Measurements from ENCODE around the gene ARRDC3. TPM values are rescaled to one million over a fixed set of nuclear protein-coding genes. Genes with fewer than 3 reads are reported as not detected.
"Not testable (repeated sequence)": the region's sequence is repeated elsewhere in the genome, so short reads cannot be mapped to it uniquely, and the experiment has no call there.

ARRDC3 gene
- total RNA-seq, 2 donors from 2014 or later, result 8.6 to 29.3 TPM

DNA sequence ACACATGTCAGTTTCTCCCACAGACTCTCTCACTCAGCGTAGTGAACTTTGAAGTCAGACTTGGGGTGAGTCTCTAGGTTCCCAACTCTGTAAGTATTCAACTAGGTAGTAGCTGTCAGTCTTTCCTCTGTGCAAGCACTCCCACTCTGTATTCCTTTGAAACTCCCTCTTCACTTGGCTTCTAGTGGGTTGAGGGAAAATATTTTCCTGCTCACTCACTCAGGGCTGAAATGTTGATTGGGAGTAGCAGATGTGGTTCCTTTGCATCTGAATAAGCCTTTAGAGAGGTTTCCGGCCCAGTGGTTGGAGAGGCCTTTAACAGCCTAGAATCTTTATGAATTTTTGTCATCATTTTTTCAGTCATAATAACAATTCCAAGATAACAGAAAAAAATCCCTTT is 18.1 kb upstream of the ARRDC3 start:
- Histone ChIP-seq H3K9me3 (no peaks in the 10 kb centered on the region), H3K36me3 (replicated peaks in 1 of 2; ENCODE audit: insufficient read depth in 1 of 2, low read depth in 2 of 2) (no peaks in the 10 kb centered on the region), H3K4me3 (no peak overlapping the region), H3K27me3 (no peaks in the 10 kb centered on the region), H3K4me1 (no peaks in the 10 kb centered on the region), H3K27ac (no peak overlapping the region)
- ATAC-seq, result no peak
- no peak for TF ChIP-seq POLR2A (IDR thresholded peaks at IDR 0.05)
- TF ChIP-seq, protein P1, sequence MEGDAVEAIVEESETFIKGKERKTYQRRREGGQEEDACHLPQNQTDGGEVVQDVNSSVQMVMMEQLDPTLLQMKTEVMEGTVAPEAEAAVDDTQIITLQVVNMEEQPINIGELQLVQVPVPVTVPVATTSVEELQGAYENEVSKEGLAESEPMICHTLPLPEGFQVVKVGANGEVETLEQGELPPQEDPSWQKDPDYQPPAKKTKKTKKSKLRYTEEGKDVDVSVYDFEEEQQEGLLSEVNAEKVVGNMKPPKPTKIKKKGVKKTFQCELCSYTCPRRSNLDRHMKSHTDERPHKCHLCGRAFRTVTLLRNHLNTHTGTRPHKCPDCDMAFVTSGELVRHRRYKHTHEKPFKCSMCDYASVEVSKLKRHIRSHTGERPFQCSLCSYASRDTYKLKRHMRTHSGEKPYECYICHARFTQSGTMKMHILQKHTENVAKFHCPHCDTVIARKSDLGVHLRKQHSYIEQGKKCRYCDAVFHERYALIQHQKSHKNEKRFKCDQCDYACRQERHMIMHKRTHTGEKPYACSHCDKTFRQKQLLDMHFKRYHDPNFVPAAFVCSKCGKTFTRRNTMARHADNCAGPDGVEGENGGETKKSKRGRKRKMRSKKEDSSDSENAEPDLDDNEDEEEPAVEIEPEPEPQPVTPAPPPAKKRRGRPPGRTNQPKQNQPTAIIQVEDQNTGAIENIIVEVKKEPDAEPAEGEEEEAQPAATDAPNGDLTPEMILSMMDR (IDR thresholded peaks at IDR 0.05), result no peak
- intact Hi-C loops (cut with DNase I), result loop anchor here (10.0 kb wide), 1 partner anchor 546 kb away; no protein-coding TSS in a partner anchor
- no peak for DNase-seq
- 88 to 96% methylated on average over 2 of the region's 2 CpGs for WGBS, 2 donors

DNA sequence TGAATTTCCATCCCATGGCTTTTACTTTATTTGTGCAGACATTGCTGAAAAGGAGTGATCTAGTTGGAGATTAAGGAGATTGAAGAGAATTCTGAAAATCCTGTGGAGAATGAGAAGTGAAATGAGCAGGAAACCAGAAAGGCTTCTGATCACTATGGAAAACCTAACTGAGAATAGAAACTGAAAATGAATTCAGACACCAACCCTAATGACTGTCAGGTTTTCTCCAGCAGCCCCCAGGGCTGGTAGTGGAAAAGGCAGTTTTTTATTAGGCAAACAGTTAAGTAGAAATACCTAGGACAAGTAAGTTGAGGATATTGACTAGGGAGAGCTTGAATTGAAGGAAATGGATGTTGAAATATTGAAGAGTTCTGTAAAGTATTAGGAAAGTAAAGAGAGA is 14.7 kb upstream of the ARRDC3 start:
- TF ChIP-seq, protein P1 (IDR thresholded peaks at IDR 0.05), result no peak
- TF ChIP-seq POLR2A (IDR thresholded peaks at IDR 0.05), result no peak
- Histone ChIP-seq H3K36me3 (replicated peaks in 1 of 2; ENCODE audit: insufficient read depth in 1 of 2, low read depth in 2 of 2) (no peaks in the 10 kb centered on the region), H3K27ac (no peak overlapping the region), H3K9me3 (no peaks in the 10 kb centered on the region), H3K27me3 (no peaks in the 10 kb centered on the region), H3K4me3 (no peak overlapping the region), H3K4me1 (no peaks in the 10 kb centered on the region)
- intact Hi-C loops (cut with DNase I), result loop anchor here (10.0 kb wide), 1 partner anchor 293 kb away; no protein-coding TSS in a partner anchor
- ATAC-seq (no peak), DNase-seq (no peak)

DNA sequence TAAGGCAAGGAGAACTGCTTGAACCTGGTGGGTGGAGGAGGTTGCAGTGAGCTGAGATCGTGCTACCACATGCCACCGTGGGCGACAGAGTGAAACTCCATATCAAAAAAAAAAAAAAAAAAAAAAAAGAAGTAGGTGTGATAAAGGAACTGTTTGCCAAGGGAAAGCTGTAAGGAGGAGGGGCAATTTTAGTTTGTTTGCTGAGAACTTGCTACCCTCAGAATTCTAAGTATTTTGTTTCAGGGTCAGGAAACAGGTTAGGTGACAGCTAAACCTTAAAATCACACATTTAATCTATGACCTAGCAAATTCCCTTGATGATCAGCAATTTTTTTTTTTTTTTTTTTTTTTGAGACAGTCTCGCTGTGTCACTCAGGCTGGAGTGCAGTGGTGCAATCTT is 7.2 kb upstream of the ARRDC3 start:
- DNase-seq (no peak), ATAC-seq (peak; percentile 56)
- no peaks in the 10 kb centered on the region for H3K27me3 ChIP-seq
- H3K27ac ChIP-seq, result no peak overlapping the region
- H3K9me3 ChIP-seq, result no peaks in the 10 kb centered on the region
- no peak for TF ChIP-seq POLR2A (IDR thresholded peaks at IDR 0.05)
- TF ChIP-seq, protein P1 (IDR thresholded peaks at IDR 0.05), result no peak
- no peak overlapping the region for H3K4me3 ChIP-seq
- intact Hi-C loops (cut with DNase I), result loop anchor here (10.0 kb wide), 1 partner anchor 285 kb away; no protein-coding TSS in a partner anchor
- no peaks in the 10 kb centered on the region for H3K36me3 ChIP-seq (replicated peaks in 1 of 2; ENCODE audit: insufficient read depth in 1 of 2, low read depth in 2 of 2)
- no peaks in the 10 kb centered on the region for H3K4me1 ChIP-seq
- WGBS, 2 donors, result 39 to 50% methylated on average over 4 of the region's 4 CpGs

DNA sequence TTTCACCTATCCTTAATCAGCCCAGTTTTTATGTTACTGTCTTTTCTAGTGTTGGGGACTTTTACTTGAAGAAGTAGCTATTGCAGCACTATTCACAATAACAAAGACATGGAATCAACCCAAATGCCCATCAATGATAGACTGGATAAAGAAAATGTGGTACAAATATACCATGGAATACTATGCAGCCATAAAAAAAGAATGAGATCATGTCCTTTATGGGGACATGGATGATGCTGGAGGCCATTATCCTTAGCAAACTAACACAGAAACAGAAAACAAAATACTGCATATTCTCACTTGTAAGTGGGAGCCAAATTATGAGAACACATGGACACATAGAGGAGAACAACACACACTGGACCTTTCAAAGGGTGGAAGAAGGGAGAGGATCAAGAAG is 6.4 kb upstream of the ARRDC3 start:
- H3K4me3 ChIP-seq; ATAC-seq; H3K27ac ChIP-seq; H3K4me1 ChIP-seq; H3K36me3 ChIP-seq (replicated peaks in 1 of 2; ENCODE audit: insufficient read depth in 1 of 2, low read depth in 2 of 2); H3K9me3 ChIP-seq; H3K27me3 ChIP-seq; DNase-seq: not testable (repeated sequence)
- intact Hi-C loops (cut with DNase I), result loop anchor here (5.0 kb wide), 1 partner anchor 167 kb away; no protein-coding TSS in a partner anchor

DNA sequence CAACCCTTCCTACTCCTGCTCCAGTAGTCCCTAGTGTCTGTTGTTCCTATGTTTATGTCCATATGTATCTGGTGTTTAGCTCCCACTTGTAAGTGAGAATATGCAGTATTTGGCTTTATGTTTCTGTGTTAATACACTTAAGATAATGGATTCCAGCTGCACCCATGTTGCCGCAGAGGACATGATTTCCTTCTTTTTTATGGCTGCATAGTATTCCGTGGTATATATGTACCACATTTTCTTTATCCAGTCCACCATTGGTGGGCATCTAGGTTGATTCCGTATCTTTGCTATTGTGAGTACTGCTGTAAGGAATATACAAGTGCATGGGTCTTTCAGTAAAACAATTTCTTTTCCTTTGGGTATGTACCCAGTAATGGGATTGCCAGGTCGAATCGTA is 5.2 kb upstream of the ARRDC3 start:
- no peaks in the 10 kb centered on the region for H3K9me3 ChIP-seq
- DNase-seq (no peak), ATAC-seq (no peak)
- no peak overlapping the region for H3K27ac ChIP-seq
- 95 to 97% methylated on average over 5 of the region's 5 CpGs for WGBS, 2 donors
- H3K27me3 ChIP-seq, result no peaks in the 10 kb centered on the region
- H3K4me1 ChIP-seq, result peaks cover 10% of the 10 kb centered on the region
- no peak overlapping the region for H3K4me3 ChIP-seq
- no peaks in the 10 kb centered on the region for H3K36me3 ChIP-seq (replicated peaks in 1 of 2; ENCODE audit: insufficient read depth in 1 of 2, low read depth in 2 of 2)
- TF ChIP-seq POLR2A (IDR thresholded peaks at IDR 0.05), result no peak
- TF ChIP-seq, protein P1 (IDR thresholded peaks at IDR 0.05), result no peak
- intact Hi-C loops (cut with DNase I), result loop anchor here (5.0 kb wide), 1 partner anchor 166 kb away; no protein-coding TSS in a partner anchor
